Activated naive CD8-positive, alpha-beta T cell (primary cell): ENCODE measurements around the gene RPTOR.
A peak's percentile ranks its signal among the peaks of the same experiment; 100 is the strongest.

ENCODE experiments used
- H3K27ac Mint-ChIP-seq: one replicate; pipeline ENCODE4 v1.8.0; 2021; ENCODE audit warnings: mixed read lengths
- H3K27me3 Mint-ChIP-seq: one replicate; pipeline ENCODE4 v1.8.0; 2021; ENCODE audit warnings: mixed read lengths
- H3K36me3 Mint-ChIP-seq: one replicate; pipeline ENCODE4 v1.8.0; 2021; ENCODE audit warnings: mixed read lengths
- H3K4me1 Mint-ChIP-seq: one replicate; pipeline ENCODE4 v1.8.0; 2021; ENCODE audit warnings: low read depth, mixed read lengths
- H3K4me3 Mint-ChIP-seq: one replicate; pipeline ENCODE4 v1.8.0; 2021; ENCODE audit warnings: mild to moderate bottlenecking, mixed read lengths
- H3K9me3 Mint-ChIP-seq: one replicate; pipeline ENCODE4 v1.8.0; 2021; ENCODE audit warnings: low read depth, mixed read lengths

The RPTOR gene

DNA sequence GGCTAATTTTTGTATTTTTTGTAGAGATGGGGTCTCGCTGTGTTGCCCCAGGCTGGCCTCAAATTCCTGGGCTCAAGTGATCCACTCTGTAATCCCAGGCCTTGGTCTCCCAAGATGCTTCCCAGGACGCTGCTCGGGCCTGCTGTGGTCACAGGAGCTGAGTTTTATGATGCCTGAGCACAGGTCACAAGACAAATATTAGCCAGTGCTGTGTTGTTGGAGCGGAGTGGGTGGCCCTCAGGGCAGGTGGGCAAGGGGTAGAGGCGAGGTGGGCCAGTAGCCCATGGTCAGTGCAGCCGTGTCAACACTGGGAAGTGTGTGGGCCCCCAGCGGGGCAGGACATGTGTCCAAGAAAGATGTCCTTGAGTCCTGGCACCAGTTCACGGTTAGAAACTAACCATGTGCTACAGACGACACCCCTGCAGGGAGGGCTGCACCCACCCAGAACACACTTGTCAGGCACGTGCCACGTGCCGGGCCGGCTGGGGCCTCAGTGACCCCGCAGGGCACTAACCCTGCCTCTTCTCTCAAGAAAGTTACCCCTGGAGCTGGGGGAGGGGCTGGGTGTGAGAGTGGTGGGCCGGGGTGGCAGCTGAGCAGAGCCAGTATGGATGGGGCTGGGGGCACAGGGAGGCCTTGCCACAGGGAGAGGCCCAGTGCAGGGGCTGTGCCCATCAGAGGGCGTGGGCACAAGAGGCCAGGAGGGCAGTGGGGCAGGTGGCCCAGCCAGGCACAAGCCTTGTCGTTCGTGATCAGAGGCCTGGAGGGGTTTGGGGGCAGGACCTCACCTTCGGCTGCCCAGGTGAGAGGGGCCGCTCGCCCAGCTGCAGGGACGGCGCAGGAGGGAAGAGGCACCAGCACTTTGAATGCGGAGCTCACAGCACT is 343.9 kb downstream of the RPTOR start:
- peak overlapping the region; percentile 82 for H3K27ac Mint-ChIP-seq
- H3K4me3 Mint-ChIP-seq = peak overlapping the region; percentile 42
- no peaks in the 10 kb centered on the region for H3K27me3 Mint-ChIP-seq
- no peaks in the 10 kb centered on the region for H3K9me3 Mint-ChIP-seq
- H3K4me1 Mint-ChIP-seq = peaks cover 41% of the 10 kb centered on the region
- H3K36me3 Mint-ChIP-seq = peaks cover 12% of the 10 kb centered on the region

DNA sequence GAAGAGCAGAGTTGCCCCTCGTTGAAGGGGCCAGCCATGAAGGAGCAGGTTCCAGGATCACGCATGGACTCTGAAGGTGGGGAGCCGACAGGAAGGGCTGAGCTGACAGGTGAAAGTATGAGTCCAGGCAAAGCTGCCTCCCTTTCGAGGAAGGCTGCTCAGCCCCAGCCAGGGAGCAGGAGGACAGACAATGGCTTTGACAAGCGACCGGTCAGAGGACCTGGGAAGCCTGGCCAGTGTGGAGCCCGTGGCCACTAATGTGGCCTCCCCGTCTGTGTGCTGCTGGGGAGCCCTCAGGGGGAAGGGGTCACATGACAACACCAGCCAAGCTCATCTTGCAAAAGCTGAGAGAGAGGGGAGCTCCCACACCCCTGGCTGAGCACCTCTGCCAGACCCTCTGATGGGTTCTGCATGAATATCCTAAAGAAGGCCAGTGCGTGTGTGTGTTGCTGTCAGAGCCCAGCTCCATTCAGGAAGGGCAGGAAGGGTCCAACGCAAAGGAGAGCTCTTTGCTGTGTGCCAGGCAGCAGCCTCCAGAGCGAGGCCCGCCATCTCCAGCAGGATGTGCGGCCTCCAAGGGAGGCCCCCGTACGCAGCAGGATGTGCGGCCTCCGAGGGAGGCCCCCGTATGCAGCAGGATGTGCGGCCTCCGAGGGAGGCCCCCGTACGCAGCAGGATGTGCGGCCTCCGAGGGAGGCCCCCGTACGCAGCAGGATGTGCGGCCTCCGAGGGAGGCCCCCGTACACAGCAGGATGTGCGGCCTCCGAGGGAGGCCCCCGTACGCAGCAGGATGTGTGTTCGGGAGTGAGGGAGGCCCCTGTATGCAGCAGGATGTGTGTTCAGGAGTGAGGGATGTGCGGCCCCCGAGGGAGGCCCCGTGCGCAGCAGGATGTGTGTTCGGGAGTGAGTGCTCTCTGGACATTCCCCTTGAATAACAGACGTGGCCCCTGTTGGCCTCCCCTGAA is 344.9 kb downstream of the RPTOR start:
- Mint-ChIP-seq H3K27me3 (no peaks in the 10 kb centered on the region), H3K9me3 (no peaks in the 10 kb centered on the region), H3K27ac (peak overlapping the region; percentile 91), H3K4me3 (peak overlapping the region; percentile 52), H3K36me3 (peaks cover 15% of the 10 kb centered on the region), H3K4me1 (peaks cover 41% of the 10 kb centered on the region)

DNA sequence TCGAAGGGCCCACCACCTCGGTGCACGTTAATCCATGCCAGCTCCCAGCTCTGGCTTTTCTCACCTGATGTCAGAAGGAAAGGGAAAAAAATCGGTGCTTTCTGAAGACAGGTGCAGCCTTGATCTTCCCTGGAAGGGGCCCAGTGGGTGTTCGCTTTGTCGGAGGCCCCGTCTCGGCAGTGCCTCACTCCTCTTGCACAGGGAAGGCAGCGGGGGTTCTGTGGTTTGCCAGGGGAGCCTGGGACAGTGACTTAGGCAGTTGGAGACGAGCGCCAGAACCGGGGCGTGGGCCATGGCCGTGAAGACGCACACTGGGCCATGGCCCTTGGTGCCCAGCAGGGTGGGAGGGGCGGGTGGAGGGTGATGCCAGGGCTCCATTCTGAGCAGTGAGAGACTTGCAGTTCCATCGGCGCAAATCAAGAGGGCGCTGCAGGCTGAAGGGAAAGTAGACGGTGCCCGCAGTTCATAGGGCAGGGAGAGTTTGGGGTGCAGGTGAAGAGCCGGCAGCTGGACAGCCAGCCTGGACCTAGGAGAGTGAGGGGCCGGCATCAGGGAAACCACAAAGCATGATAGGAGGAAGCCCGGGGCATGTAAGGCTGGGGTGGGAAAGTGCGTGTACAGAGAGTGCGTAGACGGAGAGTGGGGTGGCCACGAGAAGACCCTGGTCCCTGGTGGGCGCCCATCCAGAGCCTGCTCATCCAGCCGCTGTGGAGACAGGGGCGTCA is 345.7 kb downstream of the RPTOR start:
- Mint-ChIP-seq H3K27ac (peak overlapping the region; percentile 97), H3K4me1 (peaks cover 43% of the 10 kb centered on the region), H3K36me3 (peaks cover 16% of the 10 kb centered on the region), H3K27me3 (no peaks in the 10 kb centered on the region), H3K4me3 (peak overlapping the region; percentile 79), H3K9me3 (no peaks in the 10 kb centered on the region)

DNA sequence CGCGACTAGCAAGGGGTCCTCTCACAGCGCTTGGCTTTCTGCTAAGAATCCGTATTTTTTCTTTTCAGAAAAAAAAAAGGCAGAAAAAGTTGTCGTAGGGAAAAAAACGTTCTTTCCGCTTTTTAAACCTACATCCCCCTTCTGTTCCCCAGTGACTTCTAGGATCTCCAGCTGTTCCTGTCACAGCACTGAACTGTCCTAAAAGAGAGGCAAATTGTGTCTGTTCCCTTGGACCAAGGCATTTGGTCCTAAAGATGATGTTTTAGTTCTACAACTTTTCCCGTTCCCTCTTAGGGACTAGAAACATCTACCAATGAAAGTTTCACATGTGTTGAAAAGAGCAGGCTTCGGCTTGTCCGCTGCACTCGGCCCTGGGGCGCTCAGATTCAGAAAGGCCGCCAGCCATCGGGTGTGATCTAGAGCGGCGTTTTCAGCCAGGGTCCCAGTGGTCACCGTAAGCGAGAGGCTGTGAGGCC is 346.3 kb downstream of the RPTOR start:
- Mint-ChIP-seq H3K36me3 (peaks cover 17% of the 10 kb centered on the region), H3K4me3 (peak overlapping the region; percentile 79), H3K27ac (peak overlapping the region; percentile 97), H3K9me3 (no peaks in the 10 kb centered on the region), H3K4me1 (peaks cover 46% of the 10 kb centered on the region), H3K27me3 (no peaks in the 10 kb centered on the region)

DNA sequence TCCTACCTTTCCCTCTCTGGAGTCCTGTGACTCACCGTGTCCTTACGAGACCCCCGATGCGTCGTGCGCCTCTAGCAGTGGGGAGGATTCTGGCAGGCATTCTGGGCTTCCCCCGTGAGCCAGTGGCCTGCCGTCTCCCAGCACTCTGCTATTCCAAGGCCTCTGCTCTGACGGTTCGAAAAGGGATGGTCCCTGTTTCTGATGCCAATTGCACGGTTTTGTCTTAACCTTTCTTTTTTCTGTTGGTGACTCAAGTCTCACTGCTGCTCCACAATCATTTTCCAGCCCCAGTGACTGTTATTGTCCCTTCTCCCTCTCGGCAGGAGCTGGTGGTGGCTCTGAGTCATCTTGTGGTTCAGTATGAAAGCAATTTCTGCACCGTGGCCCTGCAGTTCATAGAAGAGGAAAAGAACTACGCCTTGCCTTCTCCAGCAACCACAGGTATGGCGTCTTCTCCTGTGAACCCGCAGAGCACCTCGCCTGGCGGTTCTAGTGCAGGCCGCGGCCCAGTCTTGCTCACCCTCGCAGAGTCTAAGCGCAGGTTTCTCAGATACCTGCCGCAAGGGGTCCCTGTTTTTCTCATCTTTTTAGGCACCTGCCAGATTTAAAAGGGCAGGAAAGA is 346.9 kb downstream of the RPTOR start:
- Mint-ChIP-seq H3K4me1 (peaks cover 46% of the 10 kb centered on the region), H3K27me3 (no peaks in the 10 kb centered on the region), H3K9me3 (no peaks in the 10 kb centered on the region), H3K4me3 (peak overlapping the region; percentile 79), H3K36me3 (peaks cover 17% of the 10 kb centered on the region), H3K27ac (peak overlapping the region; percentile 97)

DNA sequence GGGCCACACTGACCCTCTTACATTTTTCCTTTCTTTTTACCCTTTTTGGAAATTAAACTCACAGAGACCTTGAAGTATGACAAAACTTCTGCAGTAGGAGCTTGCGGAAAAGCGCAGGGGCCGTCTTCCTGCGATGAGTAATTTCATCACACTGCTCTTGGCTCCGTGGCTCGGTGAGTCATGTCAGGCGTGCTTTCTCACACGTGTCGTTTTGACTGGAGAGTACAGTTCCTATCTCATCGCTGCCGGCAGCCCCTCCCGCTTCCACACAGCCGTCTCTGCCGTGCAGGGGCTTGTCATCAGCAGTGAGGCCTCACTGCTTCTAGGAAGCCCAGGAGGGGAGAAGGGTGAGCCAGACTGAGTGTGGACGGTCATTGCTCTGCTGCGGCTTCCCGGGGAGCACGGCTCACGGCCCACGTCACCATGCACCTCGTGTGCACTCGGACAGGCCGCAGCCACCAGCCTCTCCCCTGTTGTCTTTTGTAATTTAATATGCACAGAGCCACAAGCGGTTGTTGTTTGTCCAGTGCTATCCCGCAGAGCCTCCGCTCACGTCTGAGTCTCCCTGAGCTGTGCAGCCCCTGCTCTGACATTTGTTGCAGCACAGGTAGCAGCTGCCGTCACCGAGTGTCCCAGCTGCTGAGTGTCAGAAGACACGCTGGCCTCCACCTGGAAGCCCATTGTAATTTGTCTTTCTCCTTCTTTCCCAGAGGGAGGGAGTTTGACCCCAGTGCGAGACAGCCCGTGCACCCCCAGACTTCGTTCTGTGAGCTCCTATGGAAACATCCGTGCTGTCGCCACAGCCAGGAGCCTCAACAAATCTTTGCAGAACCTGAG is 347.6 kb downstream of the RPTOR start:
- Mint-ChIP-seq H3K27ac (peak overlapping the region; percentile 97), H3K27me3 (no peaks in the 10 kb centered on the region), H3K9me3 (no peaks in the 10 kb centered on the region), H3K4me3 (peak overlapping the region; percentile 79), H3K4me1 (peaks cover 46% of the 10 kb centered on the region), H3K36me3 (peaks cover 19% of the 10 kb centered on the region)

DNA sequence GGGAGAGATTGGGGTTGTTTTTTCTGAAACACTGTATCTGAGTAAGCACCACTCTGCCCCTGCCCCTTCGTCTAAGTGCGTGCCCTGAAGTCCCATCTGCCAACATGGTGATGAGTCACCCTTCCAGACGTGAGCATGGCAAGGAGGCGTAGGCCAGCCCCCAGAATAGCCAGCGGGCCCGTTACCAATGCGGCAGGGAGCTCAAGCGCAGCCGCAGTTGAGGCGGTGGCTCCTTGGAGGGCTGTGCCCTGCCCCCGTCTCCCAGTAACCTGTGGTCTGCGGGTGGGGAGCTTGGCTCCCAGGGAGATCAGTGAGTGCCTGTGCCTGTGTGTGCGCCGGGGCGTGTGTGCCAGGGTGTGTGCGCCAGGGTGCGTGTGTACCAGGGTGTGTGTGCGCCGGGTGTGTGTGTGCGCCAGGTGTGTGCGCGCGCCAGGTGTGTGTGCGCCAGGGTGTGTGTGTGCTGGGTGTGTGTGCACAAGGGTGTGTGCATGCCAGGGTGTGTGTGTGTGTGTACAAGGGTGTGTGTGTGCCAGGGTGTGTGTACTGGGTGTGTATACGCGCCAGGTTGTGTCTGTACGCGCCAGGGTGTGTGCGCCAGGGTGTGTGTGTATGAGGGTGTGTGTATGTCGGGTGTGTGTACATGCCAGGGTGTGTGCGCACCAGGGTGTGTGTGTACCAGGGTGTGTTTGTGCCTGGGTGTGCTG is 348.4 kb downstream of the RPTOR start:
- Mint-ChIP-seq H3K4me1 (peaks cover 46% of the 10 kb centered on the region), H3K27me3 (no peaks in the 10 kb centered on the region), H3K4me3 (peak overlapping the region; percentile 79), H3K27ac (peak overlapping the region; percentile 97), H3K36me3 (peaks cover 20% of the 10 kb centered on the region), H3K9me3 (no peaks in the 10 kb centered on the region)

DNA sequence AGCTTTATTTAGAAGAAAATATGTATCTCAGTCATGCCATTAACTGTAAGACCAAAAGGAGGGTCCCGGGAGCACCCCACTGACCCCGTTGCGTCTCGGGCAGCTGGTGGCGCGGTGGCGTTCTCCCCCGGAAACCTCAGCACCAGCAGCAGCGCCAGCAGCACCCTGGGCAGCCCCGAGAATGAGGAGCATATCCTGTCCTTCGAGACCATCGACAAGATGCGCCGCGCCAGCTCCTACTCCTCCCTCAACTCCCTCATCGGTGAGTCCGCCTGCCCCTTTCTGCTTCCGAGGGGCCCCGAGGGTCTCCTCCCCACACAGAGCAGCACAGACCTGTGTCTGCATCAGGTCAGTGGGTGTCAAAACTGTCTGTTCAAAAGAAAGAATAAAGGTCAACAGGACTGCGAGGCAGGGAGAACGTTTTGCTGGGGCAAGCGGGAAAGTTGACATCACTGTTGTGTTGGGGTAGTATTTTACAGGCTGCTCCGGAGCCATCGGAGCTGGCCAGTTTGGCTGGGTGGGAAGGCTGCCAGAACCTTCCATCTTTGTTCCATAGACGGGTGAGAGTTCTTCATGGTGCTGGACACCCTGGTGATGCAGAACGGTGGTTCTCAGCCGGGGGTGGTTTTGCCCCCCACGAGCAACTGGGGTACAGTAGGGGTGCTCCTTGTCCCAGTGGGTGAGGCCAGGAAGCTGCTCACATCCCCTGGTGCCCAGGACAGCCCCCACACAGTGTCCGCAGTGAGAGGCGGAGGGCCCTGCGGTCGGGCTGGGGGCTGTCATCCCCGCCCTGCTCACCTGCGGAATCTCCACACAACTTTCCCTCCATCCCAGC is 349.2 kb downstream of the RPTOR start:
- Mint-ChIP-seq H3K27me3 (no peaks in the 10 kb centered on the region), H3K4me1 (peaks cover 48% of the 10 kb centered on the region), H3K27ac (peak overlapping the region; percentile 97), H3K9me3 (no peaks in the 10 kb centered on the region), H3K36me3 (peaks cover 23% of the 10 kb centered on the region), H3K4me3 (peak overlapping the region; percentile 38)

DNA sequence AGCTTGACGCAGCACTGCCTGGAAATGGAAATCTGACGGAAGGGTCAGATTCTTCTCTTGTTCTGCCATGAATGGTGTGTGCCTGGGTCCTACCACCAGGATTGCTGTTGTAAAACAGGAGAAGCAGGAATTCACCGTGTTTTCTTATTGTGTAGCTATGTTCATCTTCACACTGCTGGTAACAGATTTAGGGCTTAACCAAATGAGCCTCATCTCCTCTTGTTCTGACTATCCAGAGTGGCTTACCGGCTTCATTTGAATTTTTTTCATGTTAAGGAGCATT is 349.7 kb downstream of the RPTOR start:
- no peaks in the 10 kb centered on the region for H3K9me3 Mint-ChIP-seq
- peaks cover 19% of the 10 kb centered on the region for H3K36me3 Mint-ChIP-seq
- peaks cover 46% of the 10 kb centered on the region for H3K4me1 Mint-ChIP-seq
- no peaks in the 10 kb centered on the region for H3K27me3 Mint-ChIP-seq
- no peak overlapping the region for H3K4me3 Mint-ChIP-seq
- H3K27ac Mint-ChIP-seq = peak overlapping the region; percentile 77

DNA sequence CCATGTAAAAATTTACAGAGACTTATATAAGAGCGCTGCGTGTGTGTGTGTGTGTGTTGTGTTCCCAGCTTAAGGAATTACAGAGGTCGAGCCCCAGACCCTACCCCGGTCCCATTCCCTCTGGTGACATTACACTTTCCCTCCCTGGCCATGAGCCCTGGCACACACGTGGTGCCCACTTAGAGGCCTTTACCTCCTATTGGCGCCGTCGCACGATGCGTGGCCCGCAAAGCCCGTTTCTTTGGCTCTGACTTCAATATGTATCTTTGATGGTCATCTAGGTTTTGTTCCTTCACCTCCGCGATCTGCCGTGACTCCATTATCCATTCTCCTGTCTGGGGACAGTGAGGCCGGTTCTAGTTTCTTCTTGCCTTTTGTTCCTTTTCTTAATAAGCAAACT is 350.1 kb downstream of the RPTOR start:
- peaks cover 48% of the 10 kb centered on the region for H3K4me1 Mint-ChIP-seq
- peak overlapping the region; percentile 77 for H3K27ac Mint-ChIP-seq
- no peak overlapping the region for H3K4me3 Mint-ChIP-seq
- no peaks in the 10 kb centered on the region for H3K27me3 Mint-ChIP-seq
- H3K9me3 Mint-ChIP-seq = no peaks in the 10 kb centered on the region
- peaks cover 19% of the 10 kb centered on the region for H3K36me3 Mint-ChIP-seq

DNA sequence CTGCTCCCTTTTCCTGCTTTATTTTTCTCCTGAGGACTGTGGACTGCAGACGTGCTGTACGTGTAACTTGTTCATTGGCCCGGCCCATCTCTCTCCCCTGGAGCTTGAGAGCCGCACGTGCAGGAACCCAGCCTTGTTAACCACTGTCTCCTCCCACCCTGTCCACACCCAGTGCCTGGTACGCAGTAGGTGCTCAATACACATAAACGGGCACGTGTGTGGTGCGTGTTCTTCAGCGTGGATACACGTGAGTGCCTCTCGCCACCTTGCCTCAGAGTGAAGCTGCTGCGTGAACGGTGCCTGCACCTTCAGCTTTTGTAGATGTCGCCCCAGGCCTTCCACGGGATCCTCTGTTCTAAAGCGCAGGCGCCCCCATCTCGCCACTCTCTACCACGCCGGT is 350.7 kb downstream of the RPTOR start:
- H3K4me3 Mint-ChIP-seq = peak overlapping the region; percentile 10

DNA sequence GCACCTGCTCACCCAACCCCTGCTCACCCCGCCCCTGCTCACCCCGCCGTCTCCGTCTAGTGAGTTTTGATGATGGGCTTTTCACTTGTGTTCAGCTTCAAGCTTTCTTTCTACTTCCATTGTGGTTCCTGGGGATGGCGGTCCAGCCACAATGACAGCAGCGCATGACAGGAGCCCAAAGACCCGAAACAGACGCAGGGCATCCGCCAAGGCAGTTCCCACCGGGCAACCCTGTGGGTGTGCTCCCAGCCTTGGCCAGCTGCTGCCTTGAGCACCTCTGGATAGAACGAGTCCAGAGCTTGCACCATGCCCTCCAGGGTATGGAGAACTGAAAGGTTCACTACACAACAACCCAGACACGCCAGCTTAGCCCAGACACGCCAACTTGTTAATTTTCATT is 354.1 kb downstream of the RPTOR start:
- Mint-ChIP-seq H3K4me1 (peaks cover 26% of the 10 kb centered on the region), H3K9me3 (no peaks in the 10 kb centered on the region), H3K36me3 (peaks cover 17% of the 10 kb centered on the region), H3K27ac (no peak overlapping the region), H3K27me3 (no peaks in the 10 kb centered on the region), H3K4me3 (no peak overlapping the region)

More for the DNA sequence above, 350.7 kb downstream of the RPTOR start:
- H3K36me3 Mint-ChIP-seq = peaks cover 19% of the 10 kb centered on the region
- no peaks in the 10 kb centered on the region for H3K27me3 Mint-ChIP-seq
- H3K9me3 Mint-ChIP-seq = no peaks in the 10 kb centered on the region
- peaks cover 45% of the 10 kb centered on the region for H3K4me1 Mint-ChIP-seq
- H3K27ac Mint-ChIP-seq = peak overlapping the region; percentile 61
